ENCODE results near the gene DYNLT1. TPM values are rescaled to one million over a fixed set of nuclear protein-coding genes. Genes with fewer than 3 reads are reported as not detected.

DYNLT1 gene
- total RNA-seq, 2 donors from 2014 or later: 45.6 to 48.7 TPM

- Histone ChIP-seq H3K9me3 (no peaks in the 10 kb centered on the region), H3K4me3 (no peak overlapping the region), H3K27ac (peak overlapping the region in 1 of 2 donors; percentile 34), H3K4me1 (ENCODE audit: control insufficient read depth in 1 of 2, low read depth in 2 of 2) (no peaks in the 10 kb centered on the region), H3K27me3 (replicated peaks; ENCODE audit: insufficient read depth) (no peaks in the 10 kb centered on the region), H3K36me3 (no peaks in the 10 kb centered on the region)
- no peak for DNase-seq (ENCODE audit: low spot score)
- no peak for ATAC-seq (ENCODE audit: insufficient number of reproducible peaks, low FRiP score, low read depth)
- TF ChIP-seq CTCF (IDR thresholded peaks at IDR 0.05): no peak
These were observed 22.9 kb upstream of the DYNLT1 start for GRCh38 chr6:158667360-158667981.

- ATAC-seq (ENCODE audit: insufficient number of reproducible peaks, low FRiP score, low read depth) (no peak), DNase-seq (ENCODE audit: low spot score) (no peak)
- Histone ChIP-seq H3K36me3 (no peaks in the 10 kb centered on the region), H3K4me1 (ENCODE audit: control insufficient read depth in 1 of 2, low read depth in 2 of 2) (no peaks in the 10 kb centered on the region), H3K4me3 (no peak overlapping the region), H3K9me3 (no peaks in the 10 kb centered on the region), H3K27ac (peak overlapping the region in 1 of 2 donors; percentile 45), H3K27me3 (replicated peaks; ENCODE audit: insufficient read depth) (no peaks in the 10 kb centered on the region)
- TF ChIP-seq CTCF (IDR thresholded peaks at IDR 0.05): no peak
These were observed 22.3 kb upstream of the DYNLT1 start for GRCh38 chr6:158666628-158667359.

- Histone ChIP-seq H3K4me1 (ENCODE audit: control insufficient read depth in 1 of 2, low read depth in 2 of 2) (no peaks in the 10 kb centered on the region), H3K9me3 (no peaks in the 10 kb centered on the region), H3K27me3 (replicated peaks; ENCODE audit: insufficient read depth) (no peaks in the 10 kb centered on the region), H3K4me3 (no peak overlapping the region), H3K36me3 (no peaks in the 10 kb centered on the region), H3K27ac (no peak overlapping the region)
- ATAC-seq (ENCODE audit: insufficient number of reproducible peaks, low FRiP score, low read depth) (no peak), DNase-seq (ENCODE audit: low spot score) (no peak)
- TF ChIP-seq CTCF (IDR thresholded peaks at IDR 0.05): no peak
These were observed 20.8 kb upstream of the DYNLT1 start for GRCh38 chr6:158665332-158665731.

- no peaks in the 10 kb centered on the region for H3K4me1 ChIP-seq (ENCODE audit: control insufficient read depth in 1 of 2, low read depth in 2 of 2)
- ATAC-seq (ENCODE audit: insufficient number of reproducible peaks, low FRiP score, low read depth) (no peak), DNase-seq (ENCODE audit: low spot score) (no peak)
- no peak for TF ChIP-seq CTCF (IDR thresholded peaks at IDR 0.05)
- H3K4me3 ChIP-seq: no peak overlapping the region
- no peaks in the 10 kb centered on the region for H3K27me3 ChIP-seq (replicated peaks; ENCODE audit: insufficient read depth)
- H3K27ac ChIP-seq: no peak overlapping the region
- no peaks in the 10 kb centered on the region for H3K9me3 ChIP-seq
- H3K36me3 ChIP-seq: no peaks in the 10 kb centered on the region
These were observed 19.2 kb upstream of the DYNLT1 start for GRCh38 chr6:158663625-158664165.

- Histone ChIP-seq H3K4me3 (no peak overlapping the region), H3K9me3 (no peaks in the 10 kb centered on the region), H3K27me3 (replicated peaks; ENCODE audit: insufficient read depth) (no peaks in the 10 kb centered on the region), H3K4me1 (ENCODE audit: control insufficient read depth in 1 of 2, low read depth in 2 of 2) (no peaks in the 10 kb centered on the region), H3K27ac (no peak overlapping the region), H3K36me3 (no peaks in the 10 kb centered on the region)
- ATAC-seq (ENCODE audit: insufficient number of reproducible peaks, low FRiP score, low read depth): no peak
- no peak for TF ChIP-seq CTCF (IDR thresholded peaks at IDR 0.05)
- no peak for DNase-seq (ENCODE audit: low spot score)
These were observed 18.5 kb upstream of the DYNLT1 start for GRCh38 chr6:158662954-158663624.
